ENCODE measurements around the gene RBM25. TPM values are rescaled to one million over a fixed set of nuclear protein-coding genes. Genes with fewer than 3 reads are reported as not detected.
"Not testable (repeated sequence)": the region's sequence is repeated elsewhere in the genome, so short reads cannot be mapped to it uniquely, and the experiment has no call there.

RBM25 gene
- total RNA-seq = 49.3 TPM

DNA sequence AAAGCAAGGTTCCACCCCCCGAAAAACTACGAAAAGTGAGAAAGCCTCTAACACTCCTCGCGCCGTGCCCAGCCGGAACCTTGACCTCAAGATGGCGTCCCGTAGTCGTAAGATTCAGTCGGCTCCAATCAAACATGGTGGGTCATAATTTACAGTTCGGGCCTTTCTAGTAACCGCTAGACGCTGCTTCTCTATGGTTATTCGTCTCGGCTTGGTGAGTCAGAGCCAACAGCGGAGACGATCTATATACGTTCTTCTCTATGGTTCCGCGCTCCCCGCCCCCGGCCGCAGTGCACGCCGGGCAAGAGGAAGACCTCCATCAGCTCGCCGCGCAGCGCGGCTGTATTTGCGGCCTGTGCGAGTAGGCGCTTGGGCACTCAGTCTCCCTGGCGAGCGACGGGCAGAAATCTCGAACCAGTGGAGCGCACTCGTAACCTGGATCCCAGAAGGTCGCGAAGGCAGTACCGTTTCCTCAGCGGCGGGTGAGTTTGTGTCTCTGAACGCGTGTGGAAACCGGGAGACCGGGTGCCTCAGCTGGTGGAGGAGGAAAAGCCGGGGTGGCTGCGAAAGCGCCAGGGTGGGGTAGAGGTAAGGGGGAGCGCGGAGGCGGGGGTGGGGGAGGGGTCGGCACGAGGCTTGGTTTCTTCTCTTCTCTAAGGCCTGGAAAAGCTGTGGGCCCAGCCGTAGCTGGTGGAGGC, at the start of gene RBM25:
RBM25 (plus strand) TSS at position 311 of the 698 bp plus-strand sequence. CDS start 13,108 bp downstream, outside the sequence.
- DNase-seq (ENCODE audit: low spot score) = peak; percentile 98

DNA sequence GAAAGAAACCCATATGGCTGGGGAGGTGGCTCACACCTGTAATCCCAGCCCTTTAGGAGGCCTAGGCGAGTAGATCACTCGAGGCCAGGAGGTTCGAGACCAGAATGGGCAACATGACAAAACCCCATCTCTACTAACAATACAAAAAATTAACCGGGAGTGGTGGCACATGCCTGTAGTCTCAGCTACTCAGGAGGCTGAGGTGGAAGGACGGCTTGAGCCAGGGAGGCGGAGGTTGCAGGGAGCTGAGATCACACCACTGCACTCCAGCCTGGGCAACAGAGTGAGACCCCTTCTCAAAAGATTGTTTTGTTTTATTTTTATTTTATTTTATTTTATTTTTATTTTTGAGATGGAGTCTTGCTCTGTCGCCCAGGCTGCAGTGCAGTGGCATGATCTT, 47.1 kb upstream of the RBM25 start:
- not testable (repeated sequence) for DNase-seq (ENCODE audit: low spot score)

DNA sequence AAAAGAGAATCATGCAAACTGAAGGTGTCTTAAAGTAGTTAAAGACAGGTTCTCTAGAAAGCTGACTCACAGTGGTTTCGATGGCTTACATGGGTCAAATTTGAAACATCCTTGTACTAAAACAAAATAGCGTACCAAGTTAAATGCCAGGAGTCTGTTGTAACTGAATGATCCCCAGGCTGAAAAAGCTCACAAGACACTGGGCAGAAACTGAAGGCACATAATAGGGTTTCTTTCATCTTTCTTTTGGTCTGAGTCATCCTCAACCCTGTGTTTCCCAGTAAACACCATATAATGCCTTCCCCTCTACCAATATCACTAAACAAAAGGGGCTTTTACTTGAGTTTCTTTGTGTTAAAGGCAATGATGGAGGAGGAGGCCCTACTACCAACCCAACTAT, 44.2 kb upstream of the RBM25 start:
- DNase-seq (ENCODE audit: low spot score) = no peak

DNA sequence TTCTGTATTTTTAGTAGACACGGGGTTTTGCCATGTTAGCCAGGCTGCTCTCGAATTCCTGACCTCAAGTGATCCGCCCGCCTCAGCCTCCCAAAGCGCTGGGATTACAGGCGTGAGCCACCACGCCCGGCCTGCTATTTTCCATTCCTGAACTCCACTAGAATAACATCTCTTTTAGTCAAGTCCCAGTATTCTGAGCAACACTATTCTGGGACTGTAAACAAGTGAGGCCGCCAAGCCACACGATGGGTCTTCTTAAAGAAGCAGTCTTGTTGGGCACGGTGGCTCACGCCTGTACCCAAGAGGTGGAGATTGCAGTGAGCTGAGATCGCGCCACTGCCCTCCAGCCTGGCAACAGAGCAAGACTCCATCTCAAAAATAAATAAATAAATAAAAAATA, 42.8 kb upstream of the RBM25 start:
- DNase-seq (ENCODE audit: low spot score) = not testable (repeated sequence)

DNA sequence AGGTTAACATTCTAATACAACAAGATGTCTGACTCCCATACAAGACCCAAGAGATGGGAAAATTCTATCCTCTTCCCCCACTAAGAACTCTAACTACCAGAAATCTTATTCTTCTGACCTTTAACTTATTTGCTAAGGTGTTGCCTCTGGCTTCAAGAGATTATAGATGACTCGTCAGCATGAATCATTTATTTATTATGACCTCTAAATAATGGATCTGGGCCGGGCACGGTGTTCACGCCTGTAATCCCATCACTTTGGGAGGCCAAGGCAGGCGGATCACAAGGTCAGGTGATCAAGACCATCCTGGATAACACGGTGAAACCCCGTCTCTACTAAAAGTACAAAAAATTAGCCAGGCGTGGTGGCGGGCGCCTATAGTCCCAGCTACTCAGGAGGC, 42.3 kb upstream of the RBM25 start:
- DNase-seq (ENCODE audit: low spot score) = not testable (repeated sequence)

DNA sequence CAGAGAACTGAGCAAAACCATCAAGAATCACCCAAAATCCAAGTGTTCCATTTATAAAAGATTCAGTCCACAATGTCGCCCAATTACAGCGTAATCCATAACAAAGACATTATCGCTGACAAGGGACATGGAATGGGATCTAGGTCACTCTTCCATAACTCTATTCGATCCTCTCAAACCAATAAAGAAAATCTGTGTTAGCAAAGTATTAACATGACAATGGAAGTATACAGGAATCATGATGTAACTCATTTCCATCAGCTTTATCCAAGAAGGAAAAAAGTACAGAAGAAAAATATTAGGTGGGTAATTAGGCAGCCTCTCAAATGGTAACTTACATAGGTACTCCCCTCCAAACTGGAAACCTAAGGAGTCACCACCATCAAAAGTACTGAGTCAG, 36.3 kb upstream of the RBM25 start:
- DNase-seq (ENCODE audit: low spot score) = no peak

DNA sequence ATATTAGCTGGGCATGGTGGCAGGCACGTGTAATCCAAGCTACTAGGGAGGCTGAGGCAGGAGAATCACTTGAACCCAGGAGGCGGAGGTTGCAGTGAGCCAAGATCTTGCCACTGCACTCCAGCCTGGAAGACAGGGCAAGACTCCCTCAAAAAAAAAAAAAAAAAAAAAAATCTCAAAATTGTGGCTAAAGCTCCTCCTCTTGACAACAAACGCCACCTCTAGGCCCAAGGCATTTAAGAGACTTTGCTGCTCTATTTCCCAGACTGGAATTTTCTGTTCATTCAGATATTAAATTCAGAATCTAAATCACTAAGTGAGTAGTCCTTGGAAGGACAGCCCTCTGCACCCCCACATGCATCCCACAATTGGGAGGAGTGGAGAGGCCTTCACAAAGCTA, 32.8 kb upstream of the RBM25 start:
- no peak for DNase-seq (ENCODE audit: low spot score)

DNA sequence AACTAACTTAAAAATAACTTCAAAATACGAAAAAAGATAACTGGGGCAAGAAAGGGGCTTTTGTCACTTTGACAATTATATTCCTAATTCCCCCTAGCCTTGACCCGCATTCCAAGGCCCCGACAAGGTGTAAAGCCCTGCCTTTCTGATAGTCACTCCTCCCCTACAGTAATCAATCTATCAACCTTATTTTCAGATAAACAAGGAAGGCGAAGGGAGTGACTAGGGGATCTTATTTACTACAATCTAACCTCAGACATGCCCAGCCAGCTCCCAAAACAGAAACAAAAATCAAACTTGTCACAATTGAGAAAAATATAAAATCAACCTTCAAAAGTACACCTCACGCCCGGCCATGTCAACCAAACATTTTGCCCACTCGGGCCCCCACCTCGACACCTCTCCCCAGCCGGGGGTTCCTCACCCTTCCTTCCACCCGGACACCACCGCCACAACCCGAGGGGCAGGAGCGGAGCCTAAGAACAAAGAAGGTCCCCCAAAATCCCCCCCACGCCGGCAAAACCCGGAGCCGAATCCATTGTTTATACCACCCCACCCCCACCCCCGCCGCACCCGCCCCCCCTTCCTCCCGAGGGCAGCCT, 32.0 kb upstream of the RBM25 start:
- no peak for DNase-seq (ENCODE audit: low spot score)

DNA sequence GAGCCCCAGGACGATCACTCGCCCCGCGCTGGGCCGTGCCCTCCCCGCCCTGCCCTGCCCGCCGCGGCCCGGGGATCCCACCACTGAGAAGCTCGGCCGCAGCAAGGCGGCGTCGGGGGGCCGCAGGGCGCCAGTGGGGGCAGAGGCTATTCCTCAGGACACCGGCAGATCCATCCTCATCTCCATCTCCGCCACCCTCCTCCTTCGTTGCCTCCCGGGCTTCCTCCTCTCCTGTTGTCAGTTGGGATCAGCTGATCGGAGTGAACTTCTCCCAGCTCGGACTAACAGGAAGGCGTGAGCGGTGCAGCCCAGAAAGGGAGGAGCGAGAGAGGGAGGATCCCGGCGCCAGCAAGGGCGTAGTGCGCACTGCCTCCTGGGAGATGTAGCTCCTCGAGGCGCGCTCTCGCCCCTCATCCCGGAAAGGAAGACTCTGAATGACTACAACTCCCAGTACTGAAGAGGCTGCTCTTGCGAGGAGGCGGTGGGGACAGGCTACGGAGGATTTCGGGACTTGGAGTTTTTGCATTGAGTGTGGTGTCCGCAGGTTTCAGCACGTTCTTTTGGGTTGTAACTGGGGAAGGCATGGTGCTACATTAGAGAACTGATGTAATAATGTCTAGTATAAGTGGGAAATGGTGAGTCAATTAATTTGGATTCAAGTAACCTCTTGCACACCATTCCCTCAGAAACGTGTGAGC, 31.3 kb upstream of the RBM25 start, which contains the start of gene ZFYVE1:
ZFYVE1 (minus strand) TSS at position 262 of the 698 bp plus-strand sequence. CDS start 2,598 bp downstream, outside the sequence.
- DNase-seq (ENCODE audit: low spot score) = peak; percentile 98

DNA sequence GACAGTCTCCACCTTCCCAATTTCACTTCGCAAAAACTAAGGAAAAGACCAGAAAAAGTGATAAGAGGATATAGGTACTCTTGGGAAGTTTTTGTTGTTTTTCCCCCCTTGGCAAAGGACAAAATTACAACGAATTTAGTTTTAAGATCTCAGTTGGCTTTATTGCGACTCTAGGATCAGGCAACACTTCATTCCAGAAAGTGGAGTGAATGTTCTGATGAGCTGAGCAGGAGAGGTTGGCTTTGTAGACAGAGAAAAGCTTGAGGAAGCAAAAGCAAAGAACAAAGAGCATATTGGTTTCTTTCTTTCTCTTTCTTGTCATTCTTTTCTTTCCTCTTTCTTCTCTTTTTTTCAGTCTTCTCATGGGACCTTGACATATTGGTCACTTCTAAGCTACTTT, 30.8 kb upstream of the RBM25 start:
- no peak for DNase-seq (ENCODE audit: low spot score)

DNA sequence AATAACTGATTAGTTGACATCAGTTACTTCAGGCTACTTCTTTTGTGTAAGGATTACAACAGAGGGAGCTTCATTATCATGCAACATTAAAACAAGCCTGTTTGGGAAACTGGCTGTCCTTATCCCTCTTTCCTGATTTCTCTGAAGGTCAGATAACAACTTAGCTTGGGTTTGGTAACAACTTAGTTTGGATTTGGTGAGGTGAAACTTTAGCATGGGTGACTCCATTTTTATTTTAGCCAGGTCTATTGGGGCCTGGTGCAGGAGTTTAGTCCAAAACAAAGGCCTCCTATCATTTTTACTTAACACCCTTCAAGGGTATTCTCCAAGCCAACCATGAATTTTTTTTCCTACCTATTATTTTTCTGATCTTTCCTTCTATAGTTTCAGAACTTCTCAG, 30.4 kb upstream of the RBM25 start:
- DNase-seq (ENCODE audit: low spot score) = no peak

DNA sequence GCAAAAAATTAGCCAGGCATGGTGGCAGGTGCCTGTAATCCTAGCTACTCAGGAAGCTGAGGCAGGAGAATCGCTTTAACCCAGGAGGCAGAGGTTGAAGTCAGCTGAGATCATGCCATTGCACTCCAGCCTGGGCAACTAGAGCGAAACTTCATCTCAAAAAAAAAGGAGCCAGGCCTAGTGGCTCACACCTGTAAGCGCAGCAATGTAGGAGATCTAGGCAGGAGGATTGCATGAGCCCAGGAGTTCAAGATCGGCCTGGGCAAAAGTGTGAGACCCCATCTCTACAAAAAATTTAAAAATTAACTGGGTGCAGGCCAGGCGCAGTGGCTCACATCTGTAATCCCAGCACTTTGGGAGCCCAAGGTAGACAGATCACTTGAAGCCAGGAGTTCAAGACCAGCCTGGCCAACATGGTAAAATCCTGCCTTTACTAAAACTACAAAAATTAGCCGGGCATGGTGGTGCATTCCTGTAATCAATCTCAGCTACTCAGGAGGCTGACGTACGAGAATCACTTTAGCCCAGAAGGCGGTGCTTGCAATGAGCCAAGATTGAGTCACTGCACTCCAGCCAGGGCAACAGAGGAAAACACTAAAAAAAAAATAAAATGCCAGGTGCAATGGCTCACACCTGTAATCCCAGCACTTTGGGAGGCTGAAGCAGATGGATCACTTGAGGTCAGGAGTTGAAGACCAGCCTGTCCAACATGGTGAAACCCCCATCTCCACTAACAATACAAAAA, 21.5 kb upstream of the RBM25 start:
- not testable (repeated sequence) for DNase-seq (ENCODE audit: low spot score)

DNA sequence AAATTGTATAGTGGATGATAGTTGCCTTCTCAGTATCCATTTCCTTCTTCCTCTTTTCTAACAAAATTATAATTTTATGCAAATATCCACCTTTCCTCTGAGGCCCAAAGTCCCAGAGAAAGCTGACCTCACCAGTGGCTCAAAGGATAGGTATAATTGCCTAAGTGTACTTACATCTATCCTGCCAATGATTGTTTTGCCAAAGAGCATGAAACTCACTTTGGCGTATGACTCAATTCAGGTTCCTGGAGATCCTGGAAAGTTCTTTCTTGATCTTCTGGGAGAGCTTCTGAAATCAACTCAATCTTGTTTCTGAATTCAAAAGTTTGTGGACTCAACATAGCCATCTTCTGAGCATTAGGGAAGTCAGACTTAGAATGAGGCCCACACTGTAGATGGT, 10.5 kb upstream of the RBM25 start:
- no peak for DNase-seq (ENCODE audit: low spot score)

DNA sequence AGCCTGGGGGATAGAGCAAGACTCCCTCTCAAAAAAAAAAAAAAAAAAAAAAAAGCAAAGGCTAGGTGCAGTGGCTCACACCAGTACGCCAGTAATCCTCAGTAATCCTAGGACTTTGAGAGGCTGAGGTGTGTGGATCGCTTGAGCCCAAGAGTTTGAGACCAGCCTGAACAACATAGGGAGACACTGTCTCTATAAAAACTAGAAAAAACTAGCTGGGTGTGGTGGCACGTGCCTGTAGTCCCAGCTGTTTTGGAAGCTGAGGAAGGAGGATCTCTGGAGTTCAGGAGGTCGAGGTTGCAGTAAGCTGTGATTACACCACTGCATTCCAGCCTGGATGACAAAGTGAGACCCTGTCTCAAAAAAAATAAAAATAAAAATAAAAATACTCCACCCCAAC, 8.9 kb upstream of the RBM25 start:
- DNase-seq (ENCODE audit: low spot score) = no peak

DNA sequence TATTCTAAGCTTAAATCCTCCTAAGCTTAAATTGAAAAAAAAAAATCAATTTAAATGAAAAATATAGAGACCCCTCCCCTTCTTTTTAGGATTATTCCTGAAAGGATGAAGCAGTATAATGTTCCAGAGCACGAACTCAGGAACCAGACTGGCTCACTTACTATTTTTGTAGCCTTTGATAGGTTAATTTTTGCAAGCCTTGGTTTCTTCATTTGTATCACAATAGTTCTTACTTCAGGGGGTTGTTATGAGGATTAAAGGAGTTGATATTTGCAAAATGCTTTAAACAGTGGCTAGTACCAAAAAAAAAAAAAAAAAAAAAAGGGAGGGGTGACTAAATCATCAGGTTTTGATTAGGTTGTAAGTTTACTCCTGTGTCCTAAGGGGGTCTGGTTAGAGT, 3.1 kb upstream of the RBM25 start:
- DNase-seq (ENCODE audit: low spot score) = no peak

DNA sequence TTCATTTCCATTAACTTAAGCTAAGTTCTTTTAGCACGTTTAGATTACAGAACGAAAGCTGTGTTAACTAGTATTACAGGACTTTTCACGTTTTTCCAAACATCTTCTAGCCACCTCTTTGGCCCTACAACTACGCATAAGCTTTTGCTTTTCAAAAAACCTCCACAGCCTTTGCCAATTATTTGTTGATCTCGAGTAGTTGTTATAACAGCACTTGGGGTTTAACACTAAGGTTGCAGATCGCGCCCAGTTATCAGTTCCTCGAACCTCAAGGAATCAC, 450 bp upstream of the RBM25 start:
- no peak for DNase-seq (ENCODE audit: low spot score)

DNA sequence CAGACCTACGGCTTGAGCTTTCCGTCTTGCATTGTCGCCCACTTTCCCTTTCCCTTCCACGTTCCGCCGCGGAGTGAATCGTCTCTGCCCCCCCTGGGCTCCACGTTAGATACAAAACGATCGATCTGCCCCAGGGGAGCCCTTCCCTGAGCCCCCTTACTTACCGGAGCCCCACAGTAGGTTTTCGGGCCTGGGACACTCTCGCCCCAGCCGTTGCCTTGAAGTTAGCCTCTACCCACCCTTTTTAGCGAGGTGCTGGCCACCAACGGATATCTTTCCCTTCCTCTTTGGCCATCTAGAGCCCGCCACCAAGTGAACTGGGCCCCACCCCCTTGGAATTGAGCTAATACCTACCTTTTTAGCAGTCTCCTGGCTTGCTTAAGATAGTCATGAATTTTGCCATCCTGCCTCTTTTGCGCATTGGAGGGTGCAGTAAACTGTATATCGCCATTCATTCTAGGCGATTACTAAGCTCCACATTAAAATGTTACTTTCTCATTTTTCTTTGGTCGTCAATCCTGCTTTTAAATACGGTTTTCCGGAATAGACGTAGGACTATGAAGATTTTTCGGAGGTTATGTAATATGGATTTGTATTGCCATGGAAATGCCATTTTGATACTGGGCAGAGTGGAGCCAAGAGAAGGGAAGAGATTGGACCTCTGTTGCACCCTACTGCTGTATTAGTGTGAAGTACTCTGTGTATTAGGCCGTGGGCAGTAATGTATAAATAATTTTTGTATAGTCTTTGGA, 764 bp downstream of the RBM25 start:
- DNase-seq (ENCODE audit: low spot score) = peak; percentile 26

DNA sequence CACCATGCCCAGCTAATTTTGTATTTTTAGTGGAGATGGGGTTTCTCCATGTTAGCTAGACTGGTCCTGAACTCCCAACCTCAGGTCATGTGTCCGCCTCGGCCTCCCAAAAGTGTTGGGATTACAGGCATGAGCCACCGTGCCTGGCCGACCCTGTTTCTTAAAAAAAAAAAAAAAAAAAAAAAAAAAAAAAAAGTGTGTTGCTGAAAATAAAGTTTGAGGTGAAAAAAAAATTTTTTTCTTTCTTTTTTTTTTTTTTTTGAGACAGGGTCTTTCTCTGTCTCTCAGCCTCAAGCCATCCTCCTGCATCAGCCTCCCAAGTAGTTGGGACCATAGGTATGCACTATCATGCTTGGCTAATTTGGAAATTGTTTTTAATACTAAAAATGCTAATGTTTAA, 11.3 kb downstream of the RBM25 start:
- no peak for DNase-seq (ENCODE audit: low spot score)

DNA sequence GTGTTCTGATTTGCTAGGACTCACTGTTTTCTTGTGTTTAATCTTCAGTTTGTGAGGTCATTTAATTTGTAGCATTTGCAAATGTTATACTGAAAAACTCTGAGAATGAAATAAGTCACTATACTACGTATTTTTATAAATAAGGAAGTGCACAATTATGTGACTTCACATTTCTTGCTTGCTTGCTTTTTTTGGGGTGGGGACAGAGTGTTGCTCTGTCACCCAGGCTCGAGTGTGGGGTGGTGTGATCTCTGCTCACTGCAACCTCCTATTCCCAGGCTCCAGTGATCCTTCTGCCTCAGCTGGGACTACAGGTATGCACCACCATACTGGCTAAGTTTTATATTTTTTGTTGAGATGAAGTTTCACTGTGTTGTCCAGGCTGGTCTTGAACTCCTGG, 32.7 kb downstream of the RBM25 start:
- no peak for DNase-seq (ENCODE audit: low spot score)

DNA sequence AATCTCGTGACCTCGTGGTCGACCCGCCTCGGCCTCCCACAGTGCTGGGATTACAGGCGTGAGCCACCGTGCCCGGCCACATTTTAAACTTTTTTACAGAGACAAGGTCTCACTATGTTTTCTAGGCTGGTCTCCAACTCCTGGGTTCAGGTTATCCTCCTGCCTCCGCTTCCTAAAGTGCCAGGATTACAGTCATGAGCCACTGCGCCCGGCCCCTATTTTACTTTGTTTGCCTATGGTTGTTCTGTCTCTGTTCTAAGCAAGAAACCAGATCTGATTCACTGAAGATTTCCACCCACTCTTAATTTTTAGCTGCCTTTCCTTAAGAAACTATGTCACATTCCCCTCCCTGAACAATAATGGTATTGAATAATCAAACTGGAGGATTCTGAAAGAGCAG, 39.1 kb downstream of the RBM25 start:
- DNase-seq (ENCODE audit: low spot score) = no peak

DNA sequence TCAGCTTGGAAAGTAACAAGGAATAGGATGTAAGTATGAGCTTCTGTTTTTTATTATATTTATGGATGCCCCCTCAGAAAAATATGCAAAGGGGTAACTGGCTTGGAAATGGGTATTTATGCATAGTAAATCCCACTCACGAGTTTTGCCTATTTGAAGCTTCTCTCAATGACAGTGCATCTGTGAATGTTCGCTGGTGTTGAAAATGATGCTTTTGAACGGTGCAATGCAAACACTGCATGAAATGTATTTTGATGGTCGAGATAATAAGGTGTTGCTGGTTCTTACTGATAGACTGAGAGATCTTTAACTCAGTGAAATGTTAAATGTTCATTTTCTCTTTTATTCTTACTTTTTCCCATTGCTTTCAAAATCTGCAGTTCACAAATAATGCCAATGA, 42.0 kb downstream of the RBM25 start:
- no peak for DNase-seq (ENCODE audit: low spot score)
